Hypothalamus (tissue), 51 donors: ENCODE data around the gene FRMD4A.
"Not testable (repeated sequence)": the region's sequence is repeated elsewhere in the genome, so short reads cannot be mapped to it uniquely, and the experiment has no call there.

Experiments used
- DNase-seq, 51 donors: peaks; one replicate each; lab custom pipeline; 2025; lab: John Stamatoyannopoulos, UW

FRMD4A gene

GRCh38 chr10:13774303-13774893 is 556.3 kb downstream of the FRMD4A start:
- no peak for DNase-seq

GRCh38 chr10:13773496-13774170 is 557.1 kb downstream of the FRMD4A start:
- DNase-seq: no peak

GRCh38 chr10:13773043-13773442 is 557.7 kb downstream of the FRMD4A start:
- no peak for DNase-seq

- DNase-seq: no peak
Measured at GRCh38 chr10:13771992-13772391, 558.7 kb downstream of the FRMD4A start.

- DNase-seq: no peak
Measured at GRCh38 chr10:13770760-13771493, 559.8 kb downstream of the FRMD4A start.

- DNase-seq: no peak
Measured at GRCh38 chr10:13769946-13770345, 560.8 kb downstream of the FRMD4A start.

GRCh38 chr10:13767676-13768178 is 563.0 kb downstream of the FRMD4A start:
- no peak for DNase-seq

- not testable (repeated sequence) for DNase-seq
Measured at GRCh38 chr10:13767148-13767547, 563.6 kb downstream of the FRMD4A start.

- no peak for DNase-seq
Measured at GRCh38 chr10:13765641-13766341, 564.9 kb downstream of the FRMD4A start.

GRCh38 chr10:13761490-13762091 is 569.1 kb downstream of the FRMD4A start:
- no peak for DNase-seq

GRCh38 chr10:13759168-13759567 is 571.6 kb downstream of the FRMD4A start:
- no peak for DNase-seq

- no peak for DNase-seq
Measured at GRCh38 chr10:13758756-13759155, 572.0 kb downstream of the FRMD4A start.

- DNase-seq: no peak
Measured at GRCh38 chr10:13758312-13758711, 572.4 kb downstream of the FRMD4A start.

GRCh38 chr10:13754277-13754676 is 576.4 kb downstream of the FRMD4A start:
- DNase-seq: no peak

- no peak for DNase-seq
Measured at GRCh38 chr10:13751191-13751764, 579.4 kb downstream of the FRMD4A start.

GRCh38 chr10:13750299-13751190 is 580.2 kb downstream of the FRMD4A start:
- no peak for DNase-seq

- DNase-seq: no peak
Measured at GRCh38 chr10:13745271-13745670, 585.5 kb downstream of the FRMD4A start.

- no peak for DNase-seq
Measured at GRCh38 chr10:13743963-13744362, 586.8 kb downstream of the FRMD4A start.

- DNase-seq: no peak
Measured at GRCh38 chr10:13743101-13743693, 587.5 kb downstream of the FRMD4A start.
